Esophagus muscularis mucosa (tissue), 4 donors: ENCODE data around the gene PLEKHM3.

Experiments
- EP300 ChIP-seq: sonication (generic); formaldehyde crosslinking; IDR thresholded peaks from one replicate; pipeline ENCODE4 v1.6.1; 2017; ENCODE audit warnings: antibody characterized with exemption
- POLR2A ChIP-seq: fragments of 450-650 bp; IDR thresholded peaks from one replicate; pipeline ENCODE4 v1.6.1; 2017; ENCODE audit warnings: antibody characterized with exemption, moderate library complexity, mild to moderate bottlenecking, low read depth
- POLR2AphosphoS5 ChIP-seq, 2 donors: sonication (generic); formaldehyde crosslinking; IDR thresholded peaks; one replicate each; pipeline ENCODE4 v1.6.1; 2017; ENCODE audit warnings: antibody characterized with exemption in 2 of 2
- TF ChIP-seq, protein P1 (sequence below), 3 experiments: fragments of 200-600 bp in 2 of 3; fragments of 450-650 bp in 1 of 3; sonication (generic) in 2 of 3; IDR thresholded peaks; one replicate each; pipeline ENCODE4 v1.5.1; 2017 to 2019; ENCODE audit warnings: antibody characterized with exemption in 3 of 3, mild to moderate bottlenecking in 2 of 3, moderate library complexity in 1 of 3

DNA sequence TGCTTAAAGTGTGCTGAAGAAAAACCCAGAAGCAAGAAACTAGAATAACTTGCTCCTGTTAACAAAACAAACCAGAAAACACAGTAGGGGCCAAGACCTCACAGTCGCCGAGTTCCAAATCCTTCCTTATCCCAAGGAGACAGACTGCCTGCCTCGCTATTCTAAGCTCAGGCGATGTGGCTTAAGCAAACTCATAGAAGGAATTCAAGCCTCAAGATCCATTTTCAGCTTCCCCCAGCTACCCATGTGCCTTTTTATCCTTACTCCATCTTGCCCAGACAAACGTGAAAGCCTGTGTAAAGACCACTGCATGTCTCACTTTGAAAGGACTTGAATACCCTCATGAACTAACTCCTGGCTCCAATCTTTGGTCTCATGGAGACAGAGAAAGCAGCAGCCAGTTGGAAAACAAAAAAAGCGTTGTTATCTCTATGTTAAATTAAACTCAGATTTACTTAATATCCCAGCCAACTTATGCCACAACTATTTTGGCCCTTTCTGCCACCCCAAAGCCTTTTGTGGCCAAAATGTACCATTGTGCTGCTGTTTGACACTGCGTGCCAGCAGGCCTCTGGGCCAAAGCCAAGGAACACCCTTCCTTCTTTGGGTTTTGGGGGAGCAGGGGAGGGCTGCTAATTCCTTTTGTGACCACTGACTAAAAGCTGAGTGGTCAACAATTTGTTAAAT is 132.5 kb downstream of the PLEKHM3 start:
- TF ChIP-seq, protein P1, sequence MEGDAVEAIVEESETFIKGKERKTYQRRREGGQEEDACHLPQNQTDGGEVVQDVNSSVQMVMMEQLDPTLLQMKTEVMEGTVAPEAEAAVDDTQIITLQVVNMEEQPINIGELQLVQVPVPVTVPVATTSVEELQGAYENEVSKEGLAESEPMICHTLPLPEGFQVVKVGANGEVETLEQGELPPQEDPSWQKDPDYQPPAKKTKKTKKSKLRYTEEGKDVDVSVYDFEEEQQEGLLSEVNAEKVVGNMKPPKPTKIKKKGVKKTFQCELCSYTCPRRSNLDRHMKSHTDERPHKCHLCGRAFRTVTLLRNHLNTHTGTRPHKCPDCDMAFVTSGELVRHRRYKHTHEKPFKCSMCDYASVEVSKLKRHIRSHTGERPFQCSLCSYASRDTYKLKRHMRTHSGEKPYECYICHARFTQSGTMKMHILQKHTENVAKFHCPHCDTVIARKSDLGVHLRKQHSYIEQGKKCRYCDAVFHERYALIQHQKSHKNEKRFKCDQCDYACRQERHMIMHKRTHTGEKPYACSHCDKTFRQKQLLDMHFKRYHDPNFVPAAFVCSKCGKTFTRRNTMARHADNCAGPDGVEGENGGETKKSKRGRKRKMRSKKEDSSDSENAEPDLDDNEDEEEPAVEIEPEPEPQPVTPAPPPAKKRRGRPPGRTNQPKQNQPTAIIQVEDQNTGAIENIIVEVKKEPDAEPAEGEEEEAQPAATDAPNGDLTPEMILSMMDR (IDR thresholded peaks at IDR 0.05), result no peak
- TF ChIP-seq POLR2A (no peak), POLR2AphosphoS5 (IDR thresholded peaks at IDR 0.05) (no peak), EP300 (no peak)
